ENCODE measurements around the gene CIITA.

CIITA gene

DNA sequence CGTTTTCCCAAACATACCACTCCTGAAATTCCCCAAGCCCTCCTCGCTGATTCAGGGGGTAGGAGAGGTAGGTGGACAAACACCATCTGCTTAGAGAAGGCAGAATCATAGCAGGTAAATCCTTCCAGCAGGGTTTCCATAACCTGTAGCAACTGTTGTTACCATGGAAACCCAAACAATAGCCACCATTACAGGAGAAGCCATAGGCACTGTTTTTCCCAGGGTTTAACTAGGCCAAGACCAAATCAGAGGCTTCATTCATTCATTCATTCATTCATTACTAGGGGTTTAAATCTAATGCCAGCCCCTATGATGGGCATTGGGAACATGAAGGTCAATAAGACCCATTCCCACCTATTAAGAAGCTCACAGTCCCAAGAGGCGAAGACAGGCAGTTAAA, 25.5 kb upstream of the CIITA start:
- in situ Hi-C loops (cut with MboI; ENCODE audit: low sequenced_read_pairs) = no loop called here

DNA sequence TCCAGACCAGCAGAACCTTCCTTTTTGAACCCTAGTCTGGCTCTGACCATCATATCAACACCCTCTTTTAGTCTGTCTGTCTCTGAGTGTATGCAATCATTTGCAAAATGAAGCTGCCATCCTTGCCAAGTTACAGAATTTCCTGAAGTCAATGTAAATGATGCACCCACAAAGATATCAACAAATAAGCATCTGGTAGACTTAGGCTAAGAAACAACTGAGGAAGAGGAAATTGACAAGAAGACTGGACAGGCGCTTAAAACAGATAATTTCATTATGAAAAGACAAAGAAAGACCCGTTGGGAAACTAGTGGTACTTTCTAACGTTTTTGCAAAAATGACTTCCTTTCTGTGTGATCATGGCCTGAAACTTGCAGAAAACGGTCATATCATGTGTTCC, 24.7 kb upstream of the CIITA start:
- in situ Hi-C loops (cut with MboI; ENCODE audit: low sequenced_read_pairs) = no loop called here

DNA sequence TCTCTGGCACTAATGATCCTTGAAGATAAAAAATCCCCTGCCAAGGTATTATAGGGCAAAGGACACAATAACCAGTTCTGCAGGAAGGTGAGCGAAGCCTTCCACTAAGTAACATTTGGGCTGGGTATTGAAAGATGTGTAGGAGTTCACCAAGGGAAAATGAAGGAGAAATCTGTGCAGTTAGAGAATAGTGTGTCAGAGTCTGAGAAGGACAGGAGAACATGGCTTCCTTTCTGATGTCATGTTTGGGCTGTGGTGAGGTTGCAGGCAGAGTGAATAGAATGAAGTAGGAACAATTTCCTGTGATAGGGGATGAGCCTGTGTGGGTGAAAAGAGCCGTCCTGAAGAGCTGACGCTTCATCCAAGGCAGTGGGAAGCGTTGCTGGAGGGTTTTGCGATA, 24.1 kb upstream of the CIITA start:
- in situ Hi-C loops (cut with MboI; ENCODE audit: low sequenced_read_pairs) = no loop called here

DNA sequence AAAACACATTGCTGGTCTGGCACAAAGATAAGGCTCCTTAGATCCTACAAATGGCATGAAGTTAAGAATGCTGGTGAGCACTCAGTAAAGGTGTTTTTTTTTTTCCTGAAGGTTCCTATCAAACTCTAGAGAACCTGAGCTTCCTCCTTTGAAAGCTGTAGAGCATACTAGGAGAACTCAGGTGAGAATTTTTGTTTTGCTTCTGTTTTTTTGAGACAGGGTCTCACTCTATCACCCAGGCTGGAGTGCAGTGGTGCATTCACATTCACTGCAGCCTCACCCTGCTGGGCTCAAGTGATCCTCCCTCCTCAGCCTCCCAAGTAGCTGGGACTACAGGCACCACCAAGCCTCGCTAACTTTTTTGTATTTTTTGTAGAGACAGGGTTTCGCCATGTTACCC, 21.0 kb upstream of the CIITA start:
- in situ Hi-C loops (cut with MboI; ENCODE audit: low sequenced_read_pairs) = no loop called here

DNA sequence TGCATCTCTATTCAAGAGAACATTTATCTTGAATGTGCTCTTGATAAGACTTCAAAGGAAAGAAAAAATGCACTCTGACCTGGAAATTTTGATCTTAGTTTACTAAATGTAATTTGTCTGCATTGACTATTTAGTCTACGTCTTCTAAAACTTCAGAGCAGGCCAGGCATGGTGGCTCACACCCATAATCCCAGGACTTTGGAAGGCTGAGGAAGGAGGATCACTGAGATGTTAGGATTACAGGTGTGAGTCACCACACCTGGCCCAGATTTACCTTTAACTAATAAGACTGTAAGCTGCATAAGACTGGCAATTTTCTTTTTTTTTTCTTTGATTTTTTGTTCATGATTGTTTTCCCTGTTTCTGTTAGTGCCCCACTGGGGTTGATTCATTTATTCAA, 18.8 kb upstream of the CIITA start:
- in situ Hi-C loops (cut with MboI; ENCODE audit: low sequenced_read_pairs) = no loop called here

DNA sequence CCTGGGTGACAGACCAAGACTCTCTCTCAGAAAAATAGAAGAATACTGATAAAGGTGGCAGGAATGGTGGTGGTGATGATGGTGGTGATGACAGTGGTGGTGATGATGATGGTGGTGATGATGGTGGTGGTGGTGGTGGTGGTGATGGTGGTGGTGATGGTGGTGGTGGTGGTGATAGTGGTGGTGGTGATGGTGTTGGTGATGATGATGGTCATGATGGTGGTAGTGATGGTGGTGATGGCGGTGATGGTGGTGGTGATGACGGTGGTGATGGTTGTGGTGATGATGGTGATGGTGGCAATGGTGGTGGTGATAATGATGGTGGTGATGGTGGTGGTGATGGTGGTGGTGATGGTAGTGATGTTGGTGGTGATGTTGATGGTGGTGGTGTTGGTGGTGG, 18.0 kb upstream of the CIITA start:
- in situ Hi-C loops (cut with MboI; ENCODE audit: low sequenced_read_pairs) = no loop called here

DNA sequence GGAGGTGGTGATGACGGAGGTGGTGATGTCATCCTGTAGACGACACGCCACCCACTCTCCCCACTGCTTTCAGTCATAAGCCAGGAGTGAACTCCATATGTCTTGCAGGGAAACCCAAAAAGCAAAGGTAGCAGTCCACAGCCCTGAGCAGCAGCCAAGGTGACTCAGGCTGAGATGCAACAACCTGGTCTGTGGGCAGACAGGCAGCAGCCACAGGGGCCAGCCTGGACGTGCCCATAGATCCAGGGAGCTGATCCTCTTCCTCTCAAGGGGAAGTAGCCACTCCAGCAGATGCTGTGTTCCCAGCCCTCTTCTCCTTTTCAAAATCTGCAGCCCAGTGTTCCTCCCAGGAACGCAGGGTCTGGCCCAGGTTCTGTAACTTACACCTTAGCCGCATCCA, 17.3 kb upstream of the CIITA start:
- in situ Hi-C loops (cut with MboI; ENCODE audit: low sequenced_read_pairs) = no loop called here

DNA sequence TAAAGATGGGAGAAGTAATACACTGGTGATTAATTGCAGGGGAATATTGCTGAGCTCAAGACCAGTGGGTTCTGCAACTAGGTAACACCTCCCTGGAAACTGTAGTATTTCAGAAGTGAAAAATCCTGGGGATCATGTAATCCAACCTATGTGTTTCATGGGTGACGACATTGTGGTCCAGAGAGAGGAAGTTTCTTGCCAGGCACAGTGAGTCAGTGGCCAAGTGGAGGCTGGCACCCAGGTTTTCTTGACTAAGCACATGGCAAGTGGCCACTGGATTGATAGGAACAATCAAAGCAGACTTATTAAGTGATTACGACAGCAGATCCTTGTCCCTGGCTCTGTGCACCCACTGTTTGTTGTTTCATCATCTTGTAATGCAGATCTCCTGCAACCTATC, 14.6 kb upstream of the CIITA start:
- in situ Hi-C loops (cut with MboI; ENCODE audit: low sequenced_read_pairs) = no loop called here

DNA sequence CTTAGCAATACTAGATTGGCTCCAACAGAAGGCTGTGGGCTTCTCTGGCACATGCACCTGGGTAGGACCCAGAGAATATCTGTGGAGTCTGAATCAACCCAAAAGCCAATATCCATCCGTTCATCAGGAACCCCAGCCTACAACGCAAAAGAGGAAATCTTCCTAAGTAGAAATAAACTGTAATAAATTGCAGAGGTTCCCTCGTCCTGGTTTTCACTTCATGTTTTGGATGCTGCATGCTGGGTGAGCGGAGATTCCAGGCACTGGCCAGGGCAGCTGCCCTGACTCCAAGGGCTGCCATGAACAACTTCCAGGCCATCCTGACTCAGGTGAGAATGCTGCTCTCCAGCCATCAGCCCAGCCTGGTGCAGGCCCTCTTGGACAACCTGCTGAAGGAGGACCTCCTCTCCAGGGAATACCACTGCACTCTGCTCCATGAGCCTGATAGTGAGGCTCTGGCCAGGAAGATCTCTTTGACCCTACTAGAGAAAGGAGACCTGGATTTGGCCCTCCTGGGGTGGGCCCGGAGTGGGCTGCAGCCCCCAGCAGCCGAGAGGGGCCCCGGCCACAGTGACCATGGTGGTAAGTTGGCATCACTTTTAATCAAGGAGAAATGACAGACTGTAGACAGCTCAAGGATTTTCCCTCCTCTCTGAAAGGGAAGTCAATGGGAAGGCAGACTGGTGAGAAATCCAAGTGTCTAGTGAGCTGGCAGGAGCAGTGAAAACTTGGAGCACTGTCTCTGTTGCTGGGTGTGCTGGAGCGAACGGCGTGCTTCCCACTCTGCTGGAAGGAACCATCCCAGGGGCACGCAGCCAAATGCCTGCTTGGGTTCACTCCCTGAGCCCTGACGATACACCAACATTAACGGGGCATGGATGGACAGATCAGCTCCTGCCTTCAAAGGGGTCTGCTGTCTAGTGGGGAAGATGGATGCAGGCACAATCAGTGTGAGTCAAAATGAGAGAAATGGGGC, 10.7 kb upstream of the CIITA start:
- in situ Hi-C loops (cut with MboI; ENCODE audit: low sequenced_read_pairs) = no loop called here

DNA sequence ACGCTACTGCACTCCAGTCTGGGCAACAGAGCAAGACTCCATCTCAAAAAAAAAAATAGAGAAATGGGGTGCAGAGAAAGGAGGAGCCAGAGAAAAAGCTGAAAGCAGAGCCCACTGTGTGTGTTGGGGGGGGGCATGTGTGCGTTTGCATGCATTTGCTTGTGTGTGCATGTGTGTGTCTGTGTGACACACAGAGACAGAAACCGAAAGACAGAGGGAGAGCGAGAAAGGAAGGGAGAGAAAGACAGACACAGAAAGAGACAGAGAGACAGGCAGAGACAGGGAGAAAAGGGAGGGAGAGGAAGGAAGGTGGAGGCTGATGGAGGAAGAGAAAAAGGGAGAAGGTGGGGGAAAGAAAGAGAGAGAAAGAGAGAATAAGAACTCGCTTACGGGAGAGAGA, 9.8 kb upstream of the CIITA start:
- in situ Hi-C loops (cut with MboI; ENCODE audit: low sequenced_read_pairs) = no loop called here

DNA sequence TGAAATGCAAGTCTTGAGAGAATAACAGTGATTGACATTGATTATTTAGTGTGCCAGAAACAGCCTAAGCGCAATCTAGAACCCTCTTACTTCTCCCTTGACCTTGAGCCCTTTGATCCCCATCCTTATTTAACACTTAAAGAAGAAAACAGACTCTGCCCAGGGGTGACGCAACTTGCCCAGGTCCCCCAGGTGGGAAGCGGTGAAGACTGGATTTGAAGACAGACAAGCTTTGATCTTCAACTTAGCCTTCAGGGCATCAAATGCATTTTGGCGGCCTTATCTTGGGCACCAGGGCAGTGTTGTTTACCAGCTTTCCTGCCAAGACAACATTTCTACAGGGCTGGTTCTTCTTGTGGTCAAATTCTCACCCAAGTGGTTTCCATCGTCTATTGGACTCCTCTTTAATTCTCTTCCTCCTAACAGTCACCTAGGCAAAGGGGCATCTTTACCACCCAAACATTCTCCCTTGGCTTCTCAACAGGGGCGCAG, 8.9 kb upstream of the CIITA start:
- in situ Hi-C loops (cut with MboI; ENCODE audit: low sequenced_read_pairs) = no loop called here

DNA sequence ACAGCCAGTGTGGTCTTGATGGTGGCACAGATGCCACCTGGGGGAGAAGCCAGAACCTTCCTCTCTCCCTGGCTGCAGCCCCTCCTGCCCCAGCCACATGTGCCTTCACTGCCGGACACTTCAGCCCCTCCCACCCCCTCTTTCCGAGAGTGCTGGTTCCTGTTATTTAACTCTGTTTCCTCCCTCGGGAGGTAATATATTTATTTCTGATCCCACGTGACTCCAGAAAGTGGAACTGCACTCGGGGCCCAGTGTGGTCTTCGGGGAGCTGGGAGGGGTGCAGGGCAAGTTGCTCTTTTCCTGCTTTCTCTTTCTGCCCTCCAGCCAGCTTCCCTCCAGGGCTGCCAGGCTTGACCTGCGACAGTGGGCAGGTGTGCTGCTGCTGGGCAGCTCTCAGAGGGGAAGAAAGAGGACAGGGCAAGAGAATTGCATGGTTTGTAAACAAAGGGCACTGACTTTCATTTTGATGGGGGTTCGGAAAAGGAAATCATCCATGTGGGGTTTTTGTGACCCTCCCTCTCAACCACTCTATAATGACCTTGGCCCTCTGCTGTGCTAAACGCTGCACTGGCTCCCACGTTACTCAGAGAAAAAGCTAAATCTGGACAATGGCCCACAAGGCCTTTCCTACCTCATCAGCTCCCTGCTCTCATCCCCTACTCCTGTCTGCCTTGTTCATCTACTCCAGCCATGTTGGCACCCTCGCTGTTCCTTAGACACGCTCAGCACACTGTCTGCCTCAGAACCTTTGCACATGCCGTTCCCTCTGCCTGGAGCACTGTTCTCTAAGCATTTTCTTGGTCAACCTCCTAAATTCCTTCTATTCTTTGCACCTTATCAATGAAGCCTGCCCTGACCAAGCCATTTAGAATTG, 8.2 kb upstream of the CIITA start:
- in situ Hi-C loops (cut with MboI; ENCODE audit: low sequenced_read_pairs) = no loop called here

DNA sequence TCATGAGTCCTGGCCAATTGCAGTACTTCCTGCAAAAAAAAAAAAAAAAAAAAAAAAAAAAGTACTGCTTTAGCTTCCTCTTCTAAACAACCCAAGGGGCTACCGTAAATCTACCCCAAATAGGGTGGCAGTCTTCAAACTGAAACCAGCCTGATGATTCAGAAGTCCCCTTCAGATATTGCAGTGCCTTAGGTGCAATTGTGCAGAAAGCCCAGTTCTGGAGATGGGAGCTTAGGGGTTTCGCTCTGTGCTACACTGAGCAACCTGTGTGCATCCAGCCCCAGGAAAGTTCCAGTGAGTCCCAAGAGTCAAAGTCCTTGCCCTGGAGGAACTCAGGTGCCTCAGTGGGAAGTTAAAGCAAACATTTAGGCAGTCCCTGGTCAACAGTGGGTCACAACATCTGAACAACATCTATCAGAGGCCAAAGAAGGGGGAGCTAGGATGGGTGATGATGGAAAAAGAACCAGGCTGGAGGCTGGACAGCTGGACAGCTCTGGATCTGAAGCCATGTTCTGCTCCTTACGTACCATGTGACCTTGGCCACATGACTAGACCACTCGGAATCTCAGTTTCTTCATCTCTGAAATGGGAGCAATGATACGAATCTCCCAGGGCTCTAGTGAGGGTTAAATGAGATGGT, 6.7 kb upstream of the CIITA start:
- in situ Hi-C loops (cut with MboI; ENCODE audit: low sequenced_read_pairs) = no loop called here

DNA sequence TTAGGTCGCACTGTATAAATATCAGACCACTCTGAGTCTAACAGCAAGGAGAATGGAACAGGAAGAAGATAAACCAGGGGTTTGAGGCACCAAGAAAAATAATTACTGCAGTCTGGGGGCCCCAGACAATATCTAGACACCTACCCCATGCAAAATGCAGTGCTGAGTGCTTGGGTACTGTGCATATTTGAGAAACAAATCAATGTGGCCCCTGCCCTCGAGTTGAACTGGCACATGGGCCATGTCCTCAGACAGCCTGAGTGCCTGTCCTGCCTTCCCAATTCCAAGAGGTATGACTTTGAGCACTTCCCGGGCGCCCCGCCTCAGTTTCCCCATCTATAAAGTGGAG, 6.2 kb upstream of the CIITA start:
- in situ Hi-C loops (cut with MboI; ENCODE audit: low sequenced_read_pairs) = no loop called here

DNA sequence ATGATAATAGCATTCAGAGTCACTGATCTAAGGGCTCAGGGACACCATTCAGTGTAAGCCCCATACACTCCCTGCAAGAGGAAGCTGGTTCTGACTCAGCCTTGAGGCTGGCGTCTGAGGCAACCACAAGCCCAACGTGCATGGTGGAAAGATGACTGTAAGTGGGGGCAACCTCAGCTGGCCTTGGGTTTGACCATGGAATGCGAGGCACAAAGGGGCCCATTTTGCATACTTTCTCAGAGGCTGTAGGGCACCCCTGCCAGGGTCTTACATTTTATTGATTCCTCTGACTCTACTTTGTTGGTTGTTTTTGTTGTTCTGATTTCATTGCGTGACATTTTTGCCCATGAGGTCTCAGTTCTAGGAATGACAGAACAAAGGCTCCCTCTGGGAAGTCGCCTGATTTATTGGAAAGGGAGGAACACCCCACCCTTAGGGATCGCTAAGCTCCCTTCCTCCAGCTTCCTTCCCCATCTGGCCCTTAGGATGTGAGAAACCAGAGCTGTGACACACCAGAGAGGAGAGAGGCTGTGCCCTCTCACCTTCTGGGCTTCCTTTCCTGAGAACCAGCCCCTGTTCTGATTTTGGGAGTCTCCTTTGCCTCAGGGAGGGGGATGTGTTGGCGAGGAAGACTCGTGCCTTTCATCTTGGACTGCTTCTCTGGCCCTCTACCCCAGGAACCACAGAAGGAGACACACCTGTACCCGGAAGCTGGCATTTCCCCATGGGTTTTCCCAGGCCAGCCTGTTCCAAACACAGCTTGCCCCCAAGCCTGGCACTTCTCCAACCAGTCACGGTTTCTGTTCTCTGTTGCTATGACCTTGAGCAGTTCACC, 5.6 kb upstream of the CIITA start:
- in situ Hi-C loops (cut with MboI; ENCODE audit: low sequenced_read_pairs) = no loop called here

DNA sequence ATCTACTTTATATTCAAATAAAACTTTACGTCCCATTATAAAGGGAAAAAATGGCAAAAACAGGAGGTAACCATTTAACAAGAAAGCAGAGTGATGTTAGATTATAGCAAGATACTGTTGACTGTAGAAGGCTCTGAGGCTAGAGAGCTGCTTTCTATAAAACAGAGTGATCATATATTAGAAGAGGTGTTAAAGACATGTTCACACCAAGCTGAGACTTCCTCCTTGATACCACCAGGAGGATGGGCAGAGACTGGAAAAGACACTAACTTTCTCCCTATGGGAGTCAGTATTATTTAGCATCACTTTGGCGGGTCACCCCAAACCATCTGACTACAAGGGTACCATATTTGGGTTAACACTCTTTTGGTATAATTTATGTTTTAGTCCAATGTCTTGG, 687 bp upstream of the CIITA start:
- in situ Hi-C loops (cut with MboI; ENCODE audit: low sequenced_read_pairs) = no loop called here

DNA sequence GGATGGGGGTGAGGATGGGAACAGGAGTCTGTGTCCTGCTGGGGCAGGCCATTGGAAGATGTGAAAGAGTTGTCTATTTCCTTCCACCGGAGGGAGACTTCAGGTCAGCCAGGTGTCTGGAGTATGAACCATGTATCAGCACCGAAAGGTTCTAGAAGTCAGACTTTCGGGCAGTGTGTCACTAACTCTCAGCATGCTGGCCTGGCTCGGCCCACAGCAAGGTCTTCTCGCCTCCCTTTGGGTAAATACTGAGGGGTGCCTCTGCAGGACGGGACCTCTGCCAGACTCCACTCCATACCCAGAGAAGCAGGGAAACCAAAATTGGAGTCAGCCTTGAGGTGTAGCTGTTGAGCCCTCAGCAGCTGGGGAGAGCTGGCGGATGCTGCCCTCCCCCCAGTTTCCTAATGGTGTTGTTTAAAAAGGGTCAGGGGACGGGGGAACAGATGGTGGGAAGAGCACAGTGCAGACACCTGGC, 507 bp downstream of the CIITA start:
- in situ Hi-C loops (cut with MboI; ENCODE audit: low sequenced_read_pairs) = no loop called here

DNA sequence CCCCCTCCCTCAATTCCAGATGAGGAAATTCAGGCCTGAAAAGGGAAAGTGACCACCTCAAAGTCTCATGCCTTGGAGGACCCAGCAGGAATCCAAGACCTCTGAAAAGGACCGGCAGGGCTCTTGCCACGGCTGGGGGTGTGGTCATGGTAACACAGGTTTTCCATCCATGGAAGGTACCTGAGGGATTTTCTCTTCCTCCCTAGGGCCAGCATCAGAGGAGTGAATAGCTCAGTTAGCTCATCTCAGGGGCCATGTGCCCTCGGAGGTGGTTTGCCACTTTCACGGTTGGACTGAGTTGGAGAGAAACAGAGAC, 1.3 kb downstream of the CIITA start:
- in situ Hi-C loops (cut with MboI; ENCODE audit: low sequenced_read_pairs) = no loop called here

DNA sequence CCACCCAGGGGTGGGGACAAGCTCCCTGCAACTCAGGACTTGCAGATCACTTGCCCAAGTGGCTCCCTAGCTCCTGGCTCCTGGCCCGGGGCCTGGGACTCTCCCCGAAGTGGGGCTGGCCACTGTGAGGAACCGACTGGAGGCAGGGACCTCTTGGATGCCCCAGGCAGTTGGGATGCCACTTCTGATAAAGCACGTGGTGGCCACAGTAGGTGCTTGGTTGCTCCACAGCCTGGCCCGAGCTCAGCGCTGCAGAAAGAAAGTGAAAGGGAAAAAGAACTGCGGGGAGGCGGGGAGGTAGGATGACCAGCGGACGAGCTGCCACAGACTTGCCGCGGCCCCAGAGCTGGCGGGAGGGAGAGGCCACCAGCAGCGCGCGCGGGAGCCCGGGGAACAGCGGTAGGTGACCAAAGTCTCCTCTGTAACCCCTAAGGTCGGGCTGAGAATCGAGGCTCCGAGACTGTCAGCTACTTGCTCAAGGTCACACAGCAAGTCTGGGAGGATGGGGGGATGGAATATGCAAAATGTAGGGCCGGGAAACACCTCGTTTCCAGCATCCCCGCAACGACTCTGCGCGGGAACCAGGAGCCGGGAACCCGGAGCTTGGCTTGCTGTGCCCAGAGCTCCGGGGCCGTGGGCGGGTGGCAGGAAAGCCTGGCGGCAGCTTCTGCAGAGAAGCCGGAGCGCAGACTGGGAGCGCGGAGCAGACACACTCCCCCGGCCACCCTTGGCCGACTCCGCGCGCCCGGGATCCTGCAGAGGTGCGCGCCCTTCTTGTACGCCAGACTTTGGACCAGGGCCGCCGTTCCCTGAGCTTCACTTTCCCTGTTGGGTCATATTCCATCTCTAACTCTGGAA, 1.9 kb downstream of the CIITA start:
- in situ Hi-C loops (cut with MboI; ENCODE audit: low sequenced_read_pairs) = no loop called here
